ENCODE results near the gene ORAI3. TPM values are rescaled to one million over a fixed set of nuclear protein-coding genes. Genes with fewer than 3 reads are reported as not detected.

Gene ORAI3
- total and polyA plus RNA-seq, 2 of the 13 experiments (the other 11 are each of a cell fraction or from before 2014, with no cell fraction given): 11.4 to 32.0 TPM

DNA sequence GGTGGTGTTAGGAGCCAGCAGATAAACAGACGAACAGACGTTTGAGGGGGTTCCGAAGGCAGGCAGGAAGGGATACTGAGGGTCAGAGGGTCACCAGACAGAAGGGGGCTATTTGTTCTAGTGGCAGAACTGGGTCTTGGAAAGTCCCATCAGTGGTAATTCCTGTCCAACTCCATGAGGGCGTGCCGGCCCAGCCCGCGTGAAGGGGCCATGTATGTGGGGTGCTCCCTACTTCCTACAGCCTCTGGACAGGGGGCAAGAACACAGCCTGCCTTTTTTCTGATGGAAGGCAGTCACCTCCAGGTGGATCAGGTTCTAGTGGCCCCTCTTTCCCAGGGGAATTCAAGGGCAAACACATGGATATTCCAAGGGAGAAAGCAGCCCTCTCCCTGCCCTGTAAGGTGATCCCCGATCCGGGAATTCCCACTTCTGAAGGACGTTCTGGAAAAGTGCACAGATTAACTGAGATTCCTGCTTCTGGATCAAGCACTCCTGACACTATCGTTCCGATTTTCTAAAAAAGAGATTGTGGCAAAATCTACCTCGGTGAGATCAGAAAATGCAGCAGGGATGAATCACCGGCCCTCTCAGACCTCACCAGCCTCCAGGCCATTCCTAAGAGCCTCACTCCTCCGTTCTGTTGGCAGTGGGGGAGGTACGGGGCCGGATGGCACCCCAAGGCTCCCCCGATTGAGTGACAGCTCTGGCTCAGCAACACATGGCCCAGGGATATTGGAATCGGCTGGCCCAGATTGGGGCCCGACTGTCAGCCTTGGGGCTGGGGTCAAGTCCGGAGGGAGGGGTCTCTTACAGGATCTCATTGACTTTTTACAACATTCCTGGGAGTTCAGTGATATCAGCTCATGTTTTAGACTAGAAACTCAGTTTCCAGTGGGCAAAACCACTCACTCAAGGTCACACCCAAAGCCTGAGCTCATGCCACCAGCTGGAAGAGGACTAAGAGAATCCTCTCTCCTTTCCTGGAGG is 49.1 kb downstream of the ORAI3 start (continued):
- TF ChIP-seq, protein P1, sequence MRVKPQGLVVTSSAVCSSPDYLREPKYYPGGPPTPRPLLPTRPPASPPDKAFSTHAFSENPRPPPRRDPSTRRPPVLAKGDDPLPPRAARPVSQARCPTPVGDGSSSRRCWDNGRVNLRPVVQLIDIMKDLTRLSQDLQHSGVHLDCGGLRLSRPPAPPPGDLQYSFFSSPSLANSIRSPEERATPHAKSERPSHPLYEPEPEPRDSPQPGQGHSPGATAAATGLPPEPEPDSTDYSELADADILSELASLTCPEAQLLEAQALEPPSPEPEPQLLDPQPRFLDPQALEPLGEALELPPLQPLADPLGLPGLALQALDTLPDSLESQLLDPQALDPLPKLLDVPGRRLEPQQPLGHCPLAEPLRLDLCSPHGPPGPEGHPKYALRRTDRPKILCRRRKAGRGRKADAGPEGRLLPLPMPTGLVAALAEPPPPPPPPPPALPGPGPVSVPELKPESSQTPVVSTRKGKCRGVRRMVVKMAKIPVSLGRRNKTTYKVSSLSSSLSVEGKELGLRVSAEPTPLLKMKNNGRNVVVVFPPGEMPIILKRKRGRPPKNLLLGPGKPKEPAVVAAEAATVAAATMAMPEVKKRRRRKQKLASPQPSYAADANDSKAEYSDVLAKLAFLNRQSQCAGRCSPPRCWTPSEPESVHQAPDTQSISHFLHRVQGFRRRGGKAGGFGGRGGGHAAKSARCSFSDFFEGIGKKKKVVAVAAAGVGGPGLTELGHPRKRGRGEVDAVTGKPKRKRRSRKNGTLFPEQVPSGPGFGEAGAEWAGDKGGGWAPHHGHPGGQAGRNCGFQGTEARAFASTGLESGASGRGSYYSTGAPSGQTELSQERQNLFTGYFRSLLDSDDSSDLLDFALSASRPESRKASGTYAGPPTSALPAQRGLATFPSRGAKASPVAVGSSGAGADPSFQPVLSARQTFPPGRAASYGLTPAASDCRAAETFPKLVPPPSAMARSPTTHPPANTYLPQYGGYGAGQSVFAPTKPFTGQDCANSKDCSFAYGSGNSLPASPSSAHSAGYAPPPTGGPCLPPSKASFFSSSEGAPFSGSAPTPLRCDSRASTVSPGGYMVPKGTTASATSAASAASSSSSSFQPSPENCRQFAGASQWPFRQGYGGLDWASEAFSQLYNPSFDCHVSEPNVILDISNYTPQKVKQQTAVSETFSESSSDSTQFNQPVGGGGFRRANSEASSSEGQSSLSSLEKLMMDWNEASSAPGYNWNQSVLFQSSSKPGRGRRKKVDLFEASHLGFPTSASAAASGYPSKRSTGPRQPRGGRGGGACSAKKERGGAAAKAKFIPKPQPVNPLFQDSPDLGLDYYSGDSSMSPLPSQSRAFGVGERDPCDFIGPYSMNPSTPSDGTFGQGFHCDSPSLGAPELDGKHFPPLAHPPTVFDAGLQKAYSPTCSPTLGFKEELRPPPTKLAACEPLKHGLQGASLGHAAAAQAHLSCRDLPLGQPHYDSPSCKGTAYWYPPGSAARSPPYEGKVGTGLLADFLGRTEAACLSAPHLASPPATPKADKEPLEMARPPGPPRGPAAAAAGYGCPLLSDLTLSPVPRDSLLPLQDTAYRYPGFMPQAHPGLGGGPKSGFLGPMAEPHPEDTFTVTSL (CRISPR knock-in tag; IDR thresholded peaks at IDR 0.05; ENCODE audit: borderline replicate concordance): peak; percentile 59; the same call in 1 of the 2 replicates
- peak; percentile 59; the same call in 1 of the 2 replicates for TF ChIP-seq GFI1 (CRISPR knock-in tag; IDR thresholded peaks at IDR 0.05; ENCODE audit: borderline replicate concordance)
- TF ChIP-seq ARID5B (CRISPR knock-in tag; IDR thresholded peaks at IDR 0.05): 0 out of 2 replicates have a peak, but pooled peaks have one; percentile 11
- 0 out of 2 replicates have a peak, but pooled peaks have one; percentile 16 for TF ChIP-seq ZBTB7B (CRISPR knock-in tag; IDR thresholded peaks at IDR 0.05)
- TF ChIP-seq, protein P2, sequence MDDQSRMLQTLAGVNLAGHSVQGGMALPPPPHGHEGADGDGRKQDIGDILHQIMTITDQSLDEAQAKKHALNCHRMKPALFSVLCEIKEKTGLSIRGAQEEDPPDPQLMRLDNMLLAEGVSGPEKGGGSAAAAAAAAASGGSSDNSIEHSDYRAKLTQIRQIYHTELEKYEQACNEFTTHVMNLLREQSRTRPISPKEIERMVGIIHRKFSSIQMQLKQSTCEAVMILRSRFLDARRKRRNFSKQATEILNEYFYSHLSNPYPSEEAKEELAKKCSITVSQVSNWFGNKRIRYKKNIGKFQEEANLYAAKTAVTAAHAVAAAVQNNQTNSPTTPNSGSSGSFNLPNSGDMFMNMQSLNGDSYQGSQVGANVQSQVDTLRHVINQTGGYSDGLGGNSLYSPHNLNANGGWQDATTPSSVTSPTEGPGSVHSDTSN (CRISPR knock-in tag; IDR thresholded peaks at IDR 0.05; ENCODE audit: borderline replicate concordance): no peak
- no peak for TF ChIP-seq JDP2 (CRISPR knock-in tag; IDR thresholded peaks at IDR 0.05; ENCODE audit: borderline replicate concordance)
- TF ChIP-seq, protein P3, sequence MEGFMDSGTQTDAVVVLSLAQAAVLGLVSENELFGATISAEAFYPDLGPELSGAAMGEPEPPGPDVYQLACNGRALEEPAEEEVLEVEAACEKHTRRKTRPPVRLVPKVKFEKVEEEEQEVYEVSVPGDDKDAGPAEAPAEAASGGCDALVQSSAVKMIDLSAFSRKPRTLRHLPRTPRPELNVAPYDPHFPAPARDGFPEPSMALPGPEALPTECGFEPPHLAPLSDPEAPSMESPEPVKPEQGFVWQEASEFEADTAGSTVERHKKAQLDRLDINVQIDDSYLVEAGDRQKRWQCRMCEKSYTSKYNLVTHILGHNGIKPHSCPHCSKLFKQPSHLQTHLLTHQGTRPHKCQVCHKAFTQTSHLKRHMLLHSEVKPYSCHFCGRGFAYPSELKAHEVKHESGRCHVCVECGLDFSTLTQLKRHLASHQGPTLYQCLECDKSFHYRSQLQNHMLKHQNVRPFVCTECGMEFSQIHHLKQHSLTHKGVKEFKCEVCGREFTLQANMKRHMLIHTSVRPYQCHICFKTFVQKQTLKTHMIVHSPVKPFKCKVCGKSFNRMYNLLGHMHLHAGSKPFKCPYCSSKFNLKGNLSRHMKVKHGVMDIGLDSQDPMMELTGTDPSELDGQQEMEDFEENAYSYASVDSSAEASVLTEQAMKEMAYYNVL (CRISPR knock-in tag; IDR thresholded peaks at IDR 0.05; ENCODE audit: borderline replicate concordance): peak; percentile 36; the same call in 1 of the 2 replicates
- no peak for TF ChIP-seq FOXP1 (IDR thresholded peaks at IDR 0.05)
- TF ChIP-seq FOXP1 (CRISPR knock-in tag; IDR thresholded peaks at IDR 0.05): peak; percentile 51; the same call in 1 of the 2 replicates
- TF ChIP-seq CEBPZ (IDR thresholded peaks at IDR 0.05; ENCODE audit: low read length): no peak
